Measurements from ENCODE around the gene COL18A1.

COL18A1 gene

DNA sequence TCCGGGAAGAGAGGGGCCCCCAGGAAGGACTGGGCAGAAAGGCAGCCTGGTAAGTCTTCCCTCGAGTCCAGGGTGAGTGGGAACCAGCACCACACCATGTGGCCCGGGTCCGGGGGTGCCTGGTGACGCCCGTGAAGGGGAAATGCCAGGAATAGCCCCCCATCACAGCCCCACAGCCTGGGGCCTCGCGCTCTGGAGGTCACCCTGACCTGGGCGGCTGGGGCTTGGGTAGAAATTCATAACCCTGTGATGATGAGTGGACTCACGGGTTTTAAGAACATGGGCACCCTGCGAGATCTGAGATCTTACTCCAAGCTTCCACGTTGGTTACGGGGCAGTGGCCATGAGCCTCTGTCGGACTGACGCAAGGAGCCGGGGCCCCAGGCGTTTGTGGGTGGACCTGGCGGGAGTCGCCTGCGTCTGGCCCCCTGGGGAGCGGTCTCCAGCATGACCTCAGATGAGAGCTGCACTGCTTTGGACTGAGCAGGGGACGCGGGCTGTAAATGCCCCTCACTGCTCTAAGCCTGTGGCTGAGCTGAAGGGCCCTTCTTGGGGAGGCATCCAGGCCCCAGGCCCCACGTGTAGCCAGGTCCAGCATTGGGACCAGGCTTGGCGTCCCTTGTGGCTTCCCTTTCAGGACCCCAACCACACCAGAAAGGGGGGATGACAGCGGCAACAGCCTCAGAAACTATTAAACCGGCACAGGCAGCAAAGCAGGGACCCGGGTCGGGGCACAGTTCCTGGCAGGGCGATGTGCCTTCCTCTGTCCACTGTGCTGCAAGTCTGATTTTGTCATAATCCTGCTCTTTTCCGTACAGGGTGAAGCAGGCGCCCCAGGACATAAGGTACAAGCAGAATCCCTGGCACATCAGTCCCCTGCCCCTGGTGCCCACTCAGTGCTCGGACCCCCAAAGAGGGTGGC lies 77.3 kb downstream of the COL18A1 start:
- no peak for DNase-seq

DNA sequence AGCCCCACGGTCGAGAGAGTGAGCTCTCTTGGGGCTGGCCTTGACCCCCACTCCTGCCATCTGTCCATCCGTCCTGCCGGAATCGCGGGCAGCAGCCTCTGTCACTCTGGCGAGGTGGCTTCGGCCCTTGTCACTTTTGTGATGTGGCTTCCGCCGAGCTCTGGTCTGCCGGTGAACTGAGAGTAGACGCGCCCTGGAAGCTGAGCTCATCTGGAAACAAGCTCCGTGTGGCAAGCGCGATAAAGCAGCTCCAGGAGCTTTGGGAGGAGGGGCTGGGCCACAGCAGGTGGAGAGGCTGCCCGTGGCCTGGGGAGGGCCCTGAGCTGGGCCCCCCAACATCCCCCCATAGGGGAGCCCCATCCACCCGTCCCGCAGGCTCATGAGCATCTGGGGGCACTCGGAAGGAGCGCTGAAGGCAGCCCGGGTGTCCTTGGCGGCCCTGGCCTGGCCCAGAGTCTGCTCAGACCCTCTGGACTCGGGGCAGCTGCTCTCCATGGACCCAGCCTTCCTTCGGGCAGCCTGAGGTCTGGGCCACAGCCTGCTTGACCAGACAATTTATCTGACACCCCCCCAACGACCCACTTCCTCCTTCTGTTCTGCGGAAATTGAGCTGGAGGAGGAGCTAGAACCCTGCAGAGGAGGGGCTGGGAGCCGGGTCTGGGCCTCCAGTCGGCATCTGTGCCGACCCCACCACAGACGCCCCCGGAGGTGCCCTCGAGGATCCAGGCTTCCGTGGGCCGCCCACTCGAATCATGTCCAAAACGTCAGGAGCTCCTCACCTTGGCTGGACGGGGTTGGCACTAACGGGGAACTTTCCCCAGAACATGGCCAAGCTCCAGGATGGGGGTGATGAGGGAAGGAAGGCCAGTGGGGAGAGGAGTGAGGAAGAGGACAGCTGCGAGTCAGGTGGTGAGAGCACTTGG lies 78.2 kb downstream of the COL18A1 start:
- peak; percentile 39 for DNase-seq

DNA sequence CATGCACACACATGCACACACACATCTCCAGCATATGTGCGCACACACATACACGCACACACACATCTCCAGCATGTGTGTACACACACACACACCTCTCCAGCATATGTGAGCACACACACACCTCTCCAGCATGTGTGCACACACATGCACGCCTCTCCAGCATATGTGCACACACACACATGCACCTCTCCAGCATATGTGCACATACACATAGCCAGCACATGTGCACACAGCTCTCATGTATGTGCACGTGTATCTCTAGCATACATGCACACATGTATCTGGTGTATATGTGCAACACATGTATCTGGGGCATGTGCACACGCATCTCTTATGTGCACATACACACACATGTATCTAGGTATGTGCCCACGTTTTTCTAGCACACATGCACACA lies 79.4 kb downstream of the COL18A1 start:
- DNase-seq: no peak

DNA sequence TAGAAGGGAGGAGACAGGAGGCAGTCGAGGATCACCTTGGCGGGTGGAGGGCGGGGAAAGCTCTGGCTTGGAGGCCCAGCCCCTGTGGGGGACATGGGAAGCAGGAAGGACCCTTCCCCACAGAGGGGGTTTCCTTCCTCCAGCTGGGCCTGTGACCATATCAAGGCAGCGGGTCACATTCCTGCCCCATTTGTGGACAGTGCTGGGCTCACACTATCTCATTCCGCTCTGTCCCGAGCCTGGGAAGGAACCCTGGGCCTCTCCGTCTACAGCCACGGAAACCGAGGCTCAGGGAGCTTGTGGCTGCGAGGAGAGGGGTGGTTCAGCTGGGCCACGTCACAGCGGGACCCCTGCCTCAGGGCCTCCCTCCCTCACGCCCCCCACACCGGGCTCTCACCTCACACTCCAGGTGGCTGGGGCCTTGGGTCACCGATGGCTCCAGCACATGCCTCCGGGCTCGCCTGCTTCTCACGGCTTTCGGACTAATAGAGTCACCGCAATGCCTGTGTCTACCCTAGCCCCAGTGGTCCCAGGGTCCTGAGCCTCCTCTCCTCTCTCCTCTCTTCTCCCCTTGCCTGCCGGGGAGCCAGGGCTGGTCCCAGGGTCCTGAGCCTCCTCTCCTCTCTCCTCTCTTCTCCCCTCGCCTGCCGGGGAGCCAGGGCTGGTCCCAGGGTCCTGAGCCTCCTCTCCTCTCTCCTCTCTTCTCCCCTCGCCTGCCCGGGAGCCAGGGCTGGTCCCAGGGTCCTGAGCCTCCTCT lies 80.9 kb downstream of the COL18A1 start:
- DNase-seq: no peak

DNA sequence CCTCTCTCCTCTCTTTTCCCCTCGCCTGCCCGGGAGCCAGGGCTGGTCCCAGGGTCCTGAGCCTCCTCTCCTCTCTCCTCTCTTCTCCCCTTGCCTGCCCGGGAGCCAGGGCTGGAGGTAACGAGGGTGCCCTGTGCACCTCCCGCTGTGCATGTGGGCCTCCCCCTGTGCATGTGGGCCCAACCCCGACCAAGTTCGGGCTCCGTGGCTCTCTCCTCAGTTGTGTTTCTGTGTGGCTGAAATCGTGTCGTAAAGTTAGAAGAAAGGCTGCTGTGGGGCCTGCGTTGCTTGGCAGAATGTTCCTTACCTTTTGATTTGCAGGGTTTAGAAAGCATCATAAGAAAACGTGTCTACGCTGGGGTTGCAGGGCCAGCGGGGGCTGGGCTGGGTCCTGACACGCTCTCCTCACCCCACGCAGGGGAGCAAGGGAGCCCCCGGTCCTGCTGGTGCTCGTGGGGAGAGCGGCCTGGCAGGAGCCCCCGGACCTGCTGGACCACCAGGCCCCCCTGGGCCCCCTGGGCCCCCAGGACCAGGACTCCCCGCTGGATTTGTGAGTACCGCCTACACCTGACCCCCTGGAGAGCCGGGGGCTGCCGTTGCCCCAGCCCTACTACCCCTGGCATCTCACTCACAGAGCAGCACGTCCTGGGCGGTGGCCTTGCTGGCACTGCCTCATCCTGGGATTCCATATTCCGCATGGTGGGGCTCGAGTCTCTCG lies 81.6 kb downstream of the COL18A1 start:
- no peak for DNase-seq

DNA sequence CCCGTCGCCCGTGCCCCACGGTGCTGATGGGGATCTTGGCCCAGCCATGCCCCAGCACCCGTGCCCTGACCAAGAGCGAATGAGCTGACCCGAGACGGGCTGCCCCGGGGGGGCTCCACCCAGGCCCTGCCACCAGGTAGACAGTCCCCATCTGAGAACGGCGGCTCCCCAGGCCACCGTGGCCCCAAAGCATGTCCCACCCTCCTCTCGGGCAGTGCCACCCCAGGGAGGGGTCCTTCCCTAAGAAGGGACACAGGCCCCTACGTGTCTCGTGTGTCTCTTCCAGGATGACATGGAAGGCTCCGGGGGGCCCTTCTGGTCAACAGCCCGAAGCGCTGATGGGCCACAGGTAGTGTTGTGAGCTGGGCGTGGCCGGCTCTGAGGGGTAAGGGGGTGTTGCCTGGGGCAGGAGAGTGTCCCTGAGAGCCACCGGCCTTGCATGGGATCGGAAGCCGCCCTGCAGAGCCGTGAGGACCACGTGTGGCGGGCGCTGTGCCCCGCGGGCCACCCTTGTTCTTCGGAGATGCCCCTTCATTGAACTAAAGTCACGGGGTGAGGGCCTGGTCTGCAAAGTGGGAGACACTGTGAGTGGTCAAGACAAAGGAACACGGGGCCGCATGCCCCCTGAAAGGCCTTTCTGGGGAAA lies 82.3 kb downstream of the COL18A1 start:
- DNase-seq: no peak

DNA sequence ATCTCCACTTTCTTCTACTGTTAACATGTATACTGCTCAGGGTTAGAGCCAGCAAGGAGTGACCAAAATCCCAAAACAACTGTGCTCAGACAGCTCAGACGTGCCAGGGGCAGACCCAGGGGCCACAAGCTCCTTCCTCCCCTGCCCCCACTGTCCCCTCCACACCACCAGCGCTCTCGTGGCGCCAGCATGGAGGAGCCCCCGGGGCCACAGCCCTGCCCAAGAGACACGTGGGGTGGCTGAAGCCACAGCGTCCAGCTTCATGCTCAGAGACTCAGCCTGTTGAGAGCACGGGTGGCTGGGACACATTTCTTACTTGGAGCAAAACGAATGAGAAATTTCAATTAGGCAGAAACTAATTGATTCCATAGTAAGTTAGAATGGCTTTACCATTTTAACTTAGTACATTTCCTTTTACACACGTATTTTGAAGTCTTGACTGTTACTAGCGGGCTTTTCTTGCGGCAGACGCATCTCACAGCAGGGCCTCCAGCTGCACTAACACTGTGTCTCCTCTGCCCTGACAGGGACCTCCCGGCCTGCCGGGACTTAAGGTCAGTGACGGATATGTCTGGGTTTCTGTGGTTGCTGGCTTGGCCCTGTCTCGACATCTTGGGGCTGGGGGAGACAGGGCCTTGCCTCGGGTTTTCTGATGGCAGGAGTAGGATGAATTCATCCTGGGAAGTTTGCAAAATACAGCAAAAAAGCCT lies 83.1 kb downstream of the COL18A1 start:
- DNase-seq: no peak

GRCh38 chr21:45488931-45489721 lies 84.2 kb downstream of the COL18A1 start:
- DNase-seq: no peak

- DNase-seq: no peak
Observed at GRCh38 chr21:45489722-45489982, 84.7 kb downstream of the COL18A1 start.

- no peak for DNase-seq
Observed at GRCh38 chr21:45490049-45490731, 85.2 kb downstream of the COL18A1 start.

GRCh38 chr21:45491056-45491455 lies 86.1 kb downstream of the COL18A1 start:
- DNase-seq: no peak

DNA sequence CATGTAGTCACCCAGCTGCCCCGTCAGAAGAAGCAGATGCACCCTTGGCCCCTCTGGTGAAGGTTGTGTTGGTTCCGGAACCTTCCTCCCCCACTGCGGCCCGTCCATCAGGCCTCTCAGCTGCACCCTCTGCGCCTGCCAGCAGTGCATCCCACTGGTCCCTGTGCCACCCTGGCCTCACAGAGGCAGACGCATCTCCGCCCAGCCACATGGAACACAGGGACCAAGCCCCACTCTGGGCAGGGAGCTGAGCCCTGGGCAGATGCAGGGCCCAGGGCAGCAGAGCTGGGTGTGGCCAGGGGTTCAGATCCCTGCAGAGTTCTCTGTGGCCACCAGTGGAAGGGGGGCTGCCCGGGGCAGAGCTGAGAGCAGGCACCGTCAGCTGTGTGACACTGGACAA lies 86.7 kb downstream of the COL18A1 start:
- no peak for DNase-seq

GRCh38 chr21:45492765-45493164 lies 87.8 kb downstream of the COL18A1 start:
- DNase-seq: no peak

DNA sequence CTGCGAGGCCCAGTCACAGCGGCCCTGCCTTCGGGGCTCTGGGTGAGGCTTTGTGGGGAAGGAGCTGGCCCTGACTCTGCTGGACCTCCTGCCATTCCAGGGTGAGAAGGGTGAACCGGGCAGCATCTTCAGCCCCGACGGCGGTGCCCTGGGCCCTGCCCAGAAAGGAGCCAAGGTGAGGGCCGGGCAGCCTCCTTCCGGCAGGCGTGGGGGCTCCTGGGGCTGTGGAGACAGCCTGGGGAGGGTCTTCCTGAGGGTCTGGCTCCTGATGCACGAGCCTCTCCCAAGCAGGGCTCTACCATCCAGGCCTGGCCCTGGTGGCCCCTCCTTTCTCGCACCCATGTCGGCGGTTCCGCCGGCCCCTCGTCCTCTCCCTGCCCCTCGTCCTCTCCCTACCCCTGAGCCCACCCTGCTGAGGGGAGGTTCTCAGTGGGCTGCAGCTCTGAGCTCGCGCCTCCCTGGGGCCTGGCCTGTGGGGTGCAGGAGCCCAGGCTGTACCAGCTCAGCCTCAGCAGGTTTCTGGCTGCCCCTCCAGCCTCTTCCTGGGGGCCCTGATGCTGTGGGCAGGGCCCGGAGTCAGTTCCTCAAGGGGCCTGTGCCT lies 88.5 kb downstream of the COL18A1 start:
- no peak for DNase-seq

- no peak for DNase-seq
Observed at GRCh38 chr21:45494135-45494850, 89.3 kb downstream of the COL18A1 start.

GRCh38 chr21:45494851-45495680 lies 90.1 kb downstream of the COL18A1 start:
- DNase-seq: no peak

- no peak for DNase-seq
Observed at GRCh38 chr21:45496151-45496967, 91.4 kb downstream of the COL18A1 start.
